HFF-Myc (cell line): ENCODE data around the gene FARP1.
A peak's percentile ranks its signal among the peaks of the same experiment; 100 is the strongest.

Experiments used
- DNase-seq: peaks from one replicate; pipeline ENCODE4 v3.0.0-alpha.2; 2011; ENCODE audit warnings: low read depth; ENCODE audit errors: extremely low read depth
- H3K4me3 ChIP-seq: replicated peaks from 2 replicates; pipeline ENCODE4 v1.5.1; 2011; ENCODE audit warnings: low read depth, mild to moderate bottlenecking, control low read depth, low read length
- TF ChIP-seq, protein P1 (sequence below): IDR thresholded peaks from 2 replicates; pipeline ENCODE4 v1.5.1; 2012; ENCODE audit warnings: mild to moderate bottlenecking, low read depth, low read length, control low read depth; ENCODE audit errors: missing control alignments

The FARP1 gene

DNA sequence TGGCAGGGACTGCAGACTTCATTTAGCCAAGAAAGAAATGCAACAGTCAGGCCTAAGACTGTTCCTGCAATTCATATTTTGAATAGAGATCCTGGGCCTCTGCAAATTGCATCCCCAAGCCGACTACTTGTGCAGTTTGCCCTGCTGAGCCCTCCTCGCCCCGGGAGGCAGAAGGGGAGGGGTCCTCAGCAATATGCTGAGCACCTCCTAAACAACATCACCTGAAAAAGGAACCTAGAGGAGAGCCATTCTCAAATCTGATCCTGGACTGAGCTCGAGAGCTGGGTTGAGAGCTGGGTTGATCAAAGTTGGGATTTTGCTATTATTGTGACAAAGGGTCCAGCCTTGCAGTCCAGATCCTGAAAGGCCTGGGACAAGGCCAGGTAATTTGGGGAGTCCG is 304.2 kb downstream of the FARP1 start:
- TF ChIP-seq, protein P1, sequence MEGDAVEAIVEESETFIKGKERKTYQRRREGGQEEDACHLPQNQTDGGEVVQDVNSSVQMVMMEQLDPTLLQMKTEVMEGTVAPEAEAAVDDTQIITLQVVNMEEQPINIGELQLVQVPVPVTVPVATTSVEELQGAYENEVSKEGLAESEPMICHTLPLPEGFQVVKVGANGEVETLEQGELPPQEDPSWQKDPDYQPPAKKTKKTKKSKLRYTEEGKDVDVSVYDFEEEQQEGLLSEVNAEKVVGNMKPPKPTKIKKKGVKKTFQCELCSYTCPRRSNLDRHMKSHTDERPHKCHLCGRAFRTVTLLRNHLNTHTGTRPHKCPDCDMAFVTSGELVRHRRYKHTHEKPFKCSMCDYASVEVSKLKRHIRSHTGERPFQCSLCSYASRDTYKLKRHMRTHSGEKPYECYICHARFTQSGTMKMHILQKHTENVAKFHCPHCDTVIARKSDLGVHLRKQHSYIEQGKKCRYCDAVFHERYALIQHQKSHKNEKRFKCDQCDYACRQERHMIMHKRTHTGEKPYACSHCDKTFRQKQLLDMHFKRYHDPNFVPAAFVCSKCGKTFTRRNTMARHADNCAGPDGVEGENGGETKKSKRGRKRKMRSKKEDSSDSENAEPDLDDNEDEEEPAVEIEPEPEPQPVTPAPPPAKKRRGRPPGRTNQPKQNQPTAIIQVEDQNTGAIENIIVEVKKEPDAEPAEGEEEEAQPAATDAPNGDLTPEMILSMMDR = no peak
- no peak for DNase-seq
- no peak overlapping the region for H3K4me3 ChIP-seq

DNA sequence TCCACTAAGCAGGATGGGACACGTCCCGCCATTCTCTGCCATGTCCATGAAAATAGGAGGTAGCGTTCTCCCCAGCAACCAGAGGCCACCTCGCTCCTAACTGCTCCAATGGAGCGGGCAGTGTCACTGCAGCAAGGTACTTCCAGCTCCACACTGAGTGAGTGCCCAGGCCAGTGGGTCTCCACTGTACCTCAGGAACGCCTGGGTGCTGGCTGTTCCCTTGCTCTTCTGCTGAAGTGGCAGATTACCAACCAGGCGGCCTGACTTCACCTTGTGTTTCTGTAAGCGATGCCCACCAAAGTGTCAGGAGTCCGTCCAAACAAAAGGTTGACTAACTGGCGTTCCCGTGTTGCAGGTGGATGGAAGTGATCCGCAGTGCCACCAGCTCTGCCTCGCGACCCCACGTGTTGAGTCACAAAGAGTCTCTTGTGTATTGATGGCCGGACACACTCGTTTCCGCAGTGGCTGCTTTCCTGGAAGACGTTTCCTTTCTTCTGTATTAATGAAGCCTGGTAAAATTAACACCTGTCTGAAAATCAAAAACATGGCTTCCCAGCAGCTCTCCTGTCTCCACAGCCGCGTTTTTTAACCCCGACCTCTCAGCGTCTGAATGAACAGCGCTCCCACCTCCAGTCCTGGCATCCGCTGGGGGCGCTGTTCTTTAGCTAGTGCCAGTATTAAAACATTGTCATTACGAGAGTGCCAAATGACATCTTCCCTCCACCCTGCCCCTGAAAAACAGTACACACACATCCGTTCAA is 305.2 kb downstream of the FARP1 start:
- H3K4me3 ChIP-seq = no peak overlapping the region
- TF ChIP-seq, protein P1 = peak; percentile 68
- no peak for DNase-seq

DNA sequence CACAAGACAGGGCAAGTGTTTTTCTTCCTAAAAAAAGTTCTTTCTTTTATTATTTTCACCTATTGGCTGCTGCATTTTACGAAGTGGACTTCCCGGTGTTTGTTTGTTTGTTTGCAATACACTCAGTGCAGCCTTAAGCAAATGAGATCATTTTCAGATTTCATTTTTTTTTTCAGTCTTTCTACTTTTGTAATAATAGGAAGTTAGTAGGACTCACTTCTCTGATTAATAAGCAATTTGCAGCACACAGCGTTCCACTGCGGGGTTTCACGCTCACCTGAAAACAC is 305.7 kb downstream of the FARP1 start:
- TF ChIP-seq, protein P1 = no peak
- no peak overlapping the region for H3K4me3 ChIP-seq
- no peak for DNase-seq

DNA sequence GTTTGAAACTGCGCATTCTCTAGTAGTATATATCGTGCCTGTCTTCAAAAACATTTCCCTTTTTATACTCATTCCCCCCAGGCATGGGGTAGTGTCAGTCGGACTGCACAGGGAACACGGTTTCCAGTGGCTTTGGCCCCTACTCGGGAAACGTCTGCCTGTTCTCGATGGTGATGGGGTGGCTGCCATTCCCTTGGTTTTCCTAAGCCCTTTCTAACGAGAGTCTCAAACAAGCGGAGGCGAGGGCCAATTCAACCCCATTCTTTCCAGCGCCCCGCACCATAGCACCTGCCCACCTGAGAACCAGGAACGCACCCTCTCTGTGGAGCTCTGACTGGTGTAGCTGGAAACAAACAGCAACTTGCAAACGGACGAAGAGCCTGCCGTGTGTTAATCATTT is 306.4 kb downstream of the FARP1 start:
- no peak for DNase-seq
- H3K4me3 ChIP-seq = no peak overlapping the region
- TF ChIP-seq, protein P1 = no peak

DNA sequence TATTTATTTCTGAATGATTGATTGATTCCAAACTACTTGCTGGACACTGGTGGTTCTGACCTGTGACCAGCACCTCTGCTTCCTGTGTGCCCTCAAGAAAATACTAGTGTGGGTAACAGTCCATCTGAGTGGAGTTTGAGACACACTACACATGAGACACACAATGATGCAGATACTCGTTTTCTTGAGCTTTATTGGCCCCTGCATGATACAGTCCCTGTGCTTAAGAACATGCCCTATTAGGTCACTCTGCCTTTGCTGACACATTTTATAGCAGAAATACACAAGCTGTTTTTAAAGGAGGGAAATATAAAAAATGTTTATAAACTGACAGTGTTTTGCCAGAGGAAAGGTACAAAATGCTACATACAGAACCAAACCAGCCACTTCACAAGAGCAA is 307.1 kb downstream of the FARP1 start:
- DNase-seq = no peak
- TF ChIP-seq, protein P1 = no peak
- H3K4me3 ChIP-seq = no peak overlapping the region

DNA sequence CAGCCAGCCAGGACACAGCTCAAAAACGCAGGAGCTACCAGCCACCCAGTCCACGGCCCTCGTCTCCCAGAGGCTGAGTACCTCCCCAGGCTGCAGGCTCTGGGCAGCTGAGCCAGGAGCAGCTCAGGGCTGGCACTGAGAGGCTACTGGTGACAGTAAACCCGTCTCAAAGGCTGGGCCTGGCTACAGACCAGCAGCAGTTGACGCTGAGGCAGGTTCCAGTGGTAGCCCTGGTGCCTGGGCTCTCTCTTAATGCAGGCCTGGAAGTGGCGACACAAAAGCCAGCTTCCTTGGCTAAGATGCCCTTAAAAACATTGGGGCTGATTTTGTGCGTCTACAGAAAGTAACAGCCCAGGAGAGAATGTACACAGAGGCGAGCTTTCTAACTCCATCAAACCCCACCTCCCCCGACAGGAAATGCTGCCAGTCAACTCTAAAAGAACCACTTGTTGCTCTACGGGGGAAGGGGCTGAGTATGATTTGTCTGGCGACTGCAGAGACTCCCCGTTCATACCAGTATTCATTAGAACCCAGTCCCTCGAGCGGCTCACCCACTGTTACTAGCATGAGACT is 307.7 kb downstream of the FARP1 start:
- H3K4me3 ChIP-seq = no peak overlapping the region
- TF ChIP-seq, protein P1 = no peak
- no peak for DNase-seq
